ENCODE results near the gene PHYHD1. TPM values are rescaled to one million over a fixed set of nuclear protein-coding genes. Genes with fewer than 3 reads are reported as not detected.

Gene PHYHD1
- total RNA-seq: 70.8 TPM

DNA sequence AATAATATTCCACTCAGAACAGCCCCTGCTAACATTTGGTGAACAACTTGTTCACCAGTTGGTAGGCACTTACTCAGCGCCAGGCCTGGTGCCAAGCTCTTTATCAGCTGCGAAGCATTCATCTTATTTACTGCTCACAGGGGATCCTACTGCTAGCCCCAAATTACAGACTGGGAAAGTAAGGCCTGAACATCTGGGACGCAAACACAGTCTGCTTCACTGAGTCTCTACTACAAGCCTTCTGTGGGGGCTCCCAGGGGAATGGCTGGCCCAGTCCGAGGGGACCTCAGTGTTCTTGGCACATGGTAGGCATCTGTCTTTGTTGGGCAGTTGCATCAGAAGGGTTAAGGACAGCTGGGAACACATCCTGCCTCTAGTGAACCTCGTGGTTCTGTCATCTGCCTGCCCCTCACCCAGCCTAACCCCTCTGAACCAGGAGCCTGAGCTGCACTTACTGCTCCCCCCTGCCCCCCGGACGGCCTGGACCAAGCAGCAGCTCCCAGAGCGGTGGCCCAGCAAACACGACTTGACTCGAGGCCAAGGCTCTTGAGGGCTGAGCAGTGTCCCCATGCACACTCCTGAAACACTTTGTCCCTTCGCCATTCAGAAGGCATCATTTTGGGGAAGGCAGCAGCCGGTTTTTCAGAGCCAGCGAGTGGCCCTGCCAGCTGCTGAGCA is at the start of gene PHYHD1:
TSS of gene PHYHD1 (plus strand) at position 602 of the 678 bp plus-strand sequence. CDS start 1,342 bp downstream, outside the sequence.
- DNase-seq (ENCODE audit: low spot score) (peak; percentile 90), ATAC-seq (peak; percentile 43)

DNA sequence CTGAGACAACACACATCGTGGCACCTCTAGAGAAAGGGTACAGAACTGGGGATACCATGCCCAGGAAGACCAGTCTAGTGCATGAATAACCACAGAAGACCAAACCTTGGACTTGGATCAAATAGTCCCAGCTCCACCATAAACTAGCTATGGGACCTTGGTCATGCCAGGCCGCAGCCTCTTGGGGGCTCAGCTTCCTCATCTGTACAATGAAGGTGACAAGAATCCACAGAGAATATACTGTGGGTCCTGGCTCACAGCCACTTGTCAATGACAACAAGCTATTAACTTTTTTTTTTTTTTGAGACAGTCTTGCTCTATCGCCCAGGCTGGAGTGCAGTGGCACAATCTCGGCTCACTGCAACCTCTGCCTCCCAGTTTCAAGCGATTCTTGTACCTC is 42.9 kb upstream of the PHYHD1 start:
- ATAC-seq (no peak), DNase-seq (ENCODE audit: low spot score) (no peak)

DNA sequence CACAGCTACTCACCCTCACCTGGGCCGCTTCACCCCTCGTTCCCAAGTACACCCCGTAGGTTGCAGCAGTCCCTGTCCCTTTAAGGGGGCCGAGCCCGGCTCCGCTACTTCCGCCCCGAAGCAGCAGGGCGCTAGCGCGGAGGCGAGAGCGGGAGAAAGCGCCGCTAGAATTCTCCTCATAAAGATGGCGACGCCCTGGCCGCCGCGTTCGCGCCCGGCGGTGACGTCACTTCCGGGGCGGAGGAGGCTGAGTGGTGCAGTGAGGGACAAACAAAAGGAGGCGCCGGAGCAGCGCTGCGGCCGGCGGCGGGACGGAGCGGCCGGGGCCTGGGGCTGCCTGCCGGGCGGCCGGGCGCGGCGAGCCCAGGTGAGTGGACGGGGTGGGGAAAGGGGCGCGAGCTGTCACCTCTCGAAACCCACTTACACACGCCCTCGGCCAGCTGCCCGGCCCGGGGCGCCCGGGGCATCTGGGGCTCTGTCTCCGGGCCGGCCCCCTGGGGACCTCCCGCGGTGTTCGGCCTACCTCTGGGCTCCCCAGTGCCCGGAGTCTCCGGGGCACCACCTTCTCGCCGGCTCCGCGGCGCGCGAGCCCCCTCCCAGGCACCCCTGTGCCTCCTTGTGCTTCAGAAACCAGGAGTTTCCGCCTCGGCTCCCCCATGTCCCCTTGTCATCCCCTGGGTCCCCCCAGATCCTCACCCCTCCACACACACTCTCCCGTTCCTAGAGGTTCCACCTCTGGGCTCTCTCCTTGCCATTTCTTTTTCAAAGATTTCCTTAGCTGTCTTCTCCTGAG is 38.7 kb upstream of the PHYHD1 start, which contains the start of the genes KYAT1 and LRRC8A:
TSS of gene KYAT1 (minus strand) at position 67 of the 793 bp plus-strand sequence. CDS start 36,545 bp downstream, outside the sequence.
TSS of gene LRRC8A (plus strand) at position 250 of the 793 bp plus-strand sequence. CDS start 25,032 bp downstream, outside the sequence.
- DNase-seq (ENCODE audit: low spot score) (peak; percentile 99), ATAC-seq (peak; percentile 74)

DNA sequence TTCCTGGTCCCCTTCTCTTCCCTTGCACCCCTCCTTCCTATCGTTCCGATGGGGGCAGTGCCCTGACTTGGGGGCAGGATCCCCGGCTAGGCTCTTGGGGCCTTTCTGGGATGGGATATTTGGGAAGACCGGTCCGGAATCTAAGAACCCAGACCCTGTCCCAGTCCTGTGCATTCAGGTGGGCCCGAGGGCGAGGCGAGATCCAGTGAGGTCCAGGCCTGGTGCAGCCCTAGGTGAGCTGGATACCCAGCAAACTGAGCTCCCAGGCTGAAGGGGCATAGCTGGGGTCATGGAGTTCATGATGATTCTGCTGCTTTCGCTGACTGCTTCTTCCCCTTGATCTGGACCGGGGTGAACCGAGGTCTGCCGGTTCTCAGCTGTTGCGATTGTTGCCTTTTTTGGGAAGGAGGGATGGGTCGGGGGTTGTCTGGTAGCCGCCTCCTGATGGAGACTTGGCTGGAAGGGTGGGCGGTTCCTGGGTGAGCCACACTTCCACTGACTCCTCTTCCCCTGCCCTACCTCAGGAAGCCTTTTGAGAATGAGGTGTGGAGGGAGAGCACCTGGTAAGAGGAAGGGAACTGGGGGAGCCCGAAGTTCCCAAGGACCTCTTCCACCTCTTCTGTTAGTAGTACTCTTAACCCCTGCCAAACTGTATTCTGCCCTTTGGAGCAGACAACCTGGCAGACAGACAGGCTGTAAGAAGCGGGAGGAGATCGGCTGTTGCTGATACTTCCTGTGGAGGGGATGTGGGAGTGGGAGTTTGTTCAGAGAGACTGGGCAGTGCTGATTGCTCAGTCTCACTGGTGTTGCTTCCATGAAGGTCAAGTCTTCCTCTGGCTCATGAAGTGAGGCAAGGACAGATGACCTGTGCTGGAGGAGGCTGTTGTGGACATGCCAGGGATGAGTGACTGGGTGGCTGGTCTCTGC is 37.8 kb upstream of the PHYHD1 start:
- no peak for DNase-seq (ENCODE audit: low spot score)
- ATAC-seq: no peak

DNA sequence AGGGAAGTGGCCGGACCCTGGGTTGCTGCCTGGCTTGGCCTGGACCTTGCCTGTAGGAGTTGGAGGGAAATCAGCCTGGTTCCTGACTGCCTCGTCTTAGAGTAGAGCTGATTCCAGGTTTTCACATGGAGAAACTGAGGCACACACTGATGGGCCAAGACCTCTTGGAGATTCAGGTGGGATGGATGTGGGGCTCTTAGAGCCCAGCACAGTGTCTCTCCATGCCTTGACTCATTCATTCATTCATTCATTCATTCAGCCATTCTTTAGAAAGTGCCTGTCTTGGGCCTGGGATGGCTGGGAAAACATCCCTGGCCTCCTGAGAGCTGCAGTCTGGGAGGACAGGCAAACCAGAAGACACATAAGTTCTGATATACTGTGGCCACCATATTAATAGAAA is 36.6 kb upstream of the PHYHD1 start:
- DNase-seq (ENCODE audit: low spot score) (no peak), ATAC-seq (no peak)

DNA sequence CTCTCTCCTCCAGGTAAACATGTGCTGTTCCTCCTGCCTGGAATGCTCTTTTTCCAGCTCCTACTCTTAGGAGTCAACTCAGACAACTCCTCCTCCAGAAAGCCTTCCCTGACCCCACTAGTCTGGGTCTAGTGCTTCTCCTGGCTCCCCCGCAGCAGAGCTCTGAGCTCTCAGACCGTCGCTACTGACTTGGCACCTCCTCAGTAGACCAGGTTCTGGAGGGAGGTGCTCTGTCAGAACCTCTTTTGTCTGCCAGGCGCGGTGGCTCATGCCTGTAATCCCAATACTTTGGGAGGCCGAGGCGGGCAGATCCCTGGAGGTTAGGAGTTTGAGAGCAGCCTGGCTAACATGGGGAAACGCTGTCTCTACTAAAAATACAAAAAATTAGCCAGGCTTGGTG is 35.4 kb upstream of the PHYHD1 start:
- ATAC-seq (no peak), DNase-seq (ENCODE audit: low spot score) (no peak)

DNA sequence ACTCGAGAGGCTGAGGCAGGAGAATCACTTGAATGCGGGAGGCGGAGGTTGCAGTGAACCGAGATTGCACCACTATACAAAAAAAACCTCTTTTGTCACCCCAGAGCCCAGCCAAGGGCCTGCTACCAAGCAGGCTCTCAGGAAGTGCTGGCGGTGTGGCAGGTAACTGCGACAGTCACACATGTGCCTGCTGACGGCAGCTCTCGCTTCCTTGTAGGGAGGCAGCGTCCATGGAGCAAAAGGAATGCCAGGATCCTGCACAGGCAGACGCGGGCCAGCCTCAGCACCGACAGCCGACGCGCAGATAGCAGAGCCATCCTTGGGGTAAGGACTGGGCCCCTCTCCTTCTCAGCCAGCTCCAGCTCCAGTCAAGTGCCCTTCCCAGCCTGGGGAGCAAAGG is 35.0 kb upstream of the PHYHD1 start:
- ATAC-seq: no peak

DNA sequence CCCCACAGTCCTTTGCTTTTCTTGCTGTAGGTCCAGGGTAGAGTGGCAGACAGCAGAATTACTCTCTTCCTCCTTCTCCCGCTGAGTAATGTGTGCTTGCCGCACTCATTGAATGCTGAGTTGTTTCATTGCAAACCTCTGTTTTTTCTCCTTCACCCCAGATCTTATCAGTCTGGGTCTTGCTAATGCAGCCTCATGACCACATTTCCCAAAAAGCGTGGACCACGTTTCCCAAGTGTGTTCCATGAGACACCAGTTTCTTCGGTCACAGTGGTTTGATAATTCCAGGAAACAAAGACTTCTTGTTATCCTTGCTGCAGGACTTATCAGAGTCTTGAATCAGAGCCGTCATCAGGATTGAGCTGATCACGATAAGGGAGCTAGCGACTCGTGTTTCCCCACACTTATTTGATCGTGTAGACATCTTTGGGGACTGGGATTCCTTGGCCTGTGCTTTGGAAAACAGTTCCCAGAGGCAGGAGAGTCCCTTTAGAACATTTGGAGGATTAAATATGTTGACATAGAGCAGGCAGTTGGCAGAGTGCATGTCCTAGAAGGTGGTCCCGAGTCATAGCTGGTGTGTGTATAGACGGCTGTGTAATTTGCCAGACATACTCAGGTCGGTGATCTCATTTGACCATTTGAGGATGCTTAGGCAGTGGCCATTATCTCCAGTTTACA is 34.4 kb upstream of the PHYHD1 start:
- ATAC-seq (no peak), DNase-seq (ENCODE audit: low spot score) (no peak)

More for the DNA sequence above, 35.0 kb upstream of the PHYHD1 start:
- no peak for DNase-seq (ENCODE audit: low spot score)

DNA sequence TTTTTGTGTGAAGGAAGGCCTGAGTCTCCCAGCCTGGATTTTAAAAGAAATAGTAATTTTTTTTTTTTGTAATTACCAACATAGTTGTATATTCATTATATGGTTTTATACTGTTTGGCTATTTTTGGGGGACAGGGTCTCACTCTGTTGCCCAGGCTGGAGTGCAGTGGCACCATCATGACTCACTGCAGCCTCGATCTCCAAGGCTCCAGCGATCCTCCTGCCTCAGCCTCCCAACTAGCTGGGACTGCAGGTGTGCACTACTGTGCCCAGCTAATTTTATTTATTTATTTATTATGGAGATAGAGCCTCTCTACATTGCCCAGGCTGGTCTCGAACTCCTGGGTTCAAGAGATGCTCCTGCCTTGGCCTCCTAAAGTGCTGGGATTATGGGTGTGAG is 33.7 kb upstream of the PHYHD1 start:
- ATAC-seq: no peak
- DNase-seq (ENCODE audit: low spot score): no peak

DNA sequence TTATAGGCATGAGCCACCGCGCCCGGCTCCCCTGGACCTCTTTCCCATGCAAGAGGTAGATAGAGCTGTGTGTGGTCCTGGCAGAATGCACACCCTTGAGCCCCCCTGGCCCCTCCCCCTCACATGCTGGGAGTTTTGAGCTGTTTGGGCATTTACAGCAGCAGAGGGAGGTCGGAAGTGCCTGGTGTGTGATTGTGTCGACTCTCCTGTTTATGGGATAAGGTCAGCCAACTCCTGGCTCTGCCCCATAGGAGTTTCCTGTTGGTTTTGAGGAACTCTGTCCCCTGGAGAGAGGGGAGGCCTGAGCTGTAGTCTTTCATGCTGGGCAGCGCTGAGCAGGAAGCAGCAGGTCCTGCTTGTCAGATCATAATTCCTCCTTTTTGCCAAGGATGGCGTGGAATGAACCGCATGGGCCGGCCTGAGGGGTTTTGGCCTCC is 32.9 kb upstream of the PHYHD1 start:
- DNase-seq (ENCODE audit: low spot score) (no peak), ATAC-seq (no peak)

DNA sequence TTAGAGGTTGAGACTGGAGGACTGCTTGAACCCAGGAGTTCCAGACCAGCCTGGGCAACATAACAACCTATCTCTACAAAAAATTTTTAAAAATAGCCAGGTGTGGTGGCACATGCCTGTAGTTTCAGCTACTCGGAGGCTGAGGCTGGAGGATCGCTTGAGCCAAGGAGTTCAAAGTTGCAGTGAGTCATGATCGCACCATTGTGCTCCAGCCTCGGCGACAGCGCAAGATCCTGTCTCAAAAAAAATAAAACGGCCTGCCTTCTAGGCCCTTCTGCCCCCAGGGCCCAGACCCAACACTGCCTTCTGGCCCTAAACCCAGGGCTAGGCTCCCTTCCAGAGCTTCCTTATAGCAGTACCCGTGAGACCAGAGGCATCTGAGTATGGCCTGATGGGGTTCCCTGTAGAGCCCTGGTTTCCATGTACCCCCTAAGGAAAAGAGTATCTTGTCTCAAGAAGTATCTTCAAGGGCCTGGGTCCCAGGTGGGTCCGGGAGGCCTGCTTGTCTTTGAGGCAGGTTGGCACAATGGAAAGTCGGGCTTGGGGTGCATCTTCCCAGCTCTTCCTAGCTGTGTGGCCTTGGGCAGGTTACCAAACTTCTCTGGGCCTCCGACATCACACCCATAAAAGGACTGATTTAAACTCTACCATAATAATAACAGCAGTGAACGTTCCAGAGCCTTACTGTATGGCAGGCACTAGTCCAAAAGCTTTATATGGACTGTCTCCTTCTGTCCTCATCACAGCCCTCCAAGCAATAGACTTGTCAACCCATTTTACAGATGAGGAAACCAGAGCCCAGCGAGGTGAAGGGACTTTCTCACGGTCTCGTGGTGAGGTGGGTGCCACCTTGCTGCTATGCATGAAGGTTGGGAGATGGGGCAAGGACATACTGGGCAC is 29.2 kb upstream of the PHYHD1 start:
- ATAC-seq: no peak

DNA sequence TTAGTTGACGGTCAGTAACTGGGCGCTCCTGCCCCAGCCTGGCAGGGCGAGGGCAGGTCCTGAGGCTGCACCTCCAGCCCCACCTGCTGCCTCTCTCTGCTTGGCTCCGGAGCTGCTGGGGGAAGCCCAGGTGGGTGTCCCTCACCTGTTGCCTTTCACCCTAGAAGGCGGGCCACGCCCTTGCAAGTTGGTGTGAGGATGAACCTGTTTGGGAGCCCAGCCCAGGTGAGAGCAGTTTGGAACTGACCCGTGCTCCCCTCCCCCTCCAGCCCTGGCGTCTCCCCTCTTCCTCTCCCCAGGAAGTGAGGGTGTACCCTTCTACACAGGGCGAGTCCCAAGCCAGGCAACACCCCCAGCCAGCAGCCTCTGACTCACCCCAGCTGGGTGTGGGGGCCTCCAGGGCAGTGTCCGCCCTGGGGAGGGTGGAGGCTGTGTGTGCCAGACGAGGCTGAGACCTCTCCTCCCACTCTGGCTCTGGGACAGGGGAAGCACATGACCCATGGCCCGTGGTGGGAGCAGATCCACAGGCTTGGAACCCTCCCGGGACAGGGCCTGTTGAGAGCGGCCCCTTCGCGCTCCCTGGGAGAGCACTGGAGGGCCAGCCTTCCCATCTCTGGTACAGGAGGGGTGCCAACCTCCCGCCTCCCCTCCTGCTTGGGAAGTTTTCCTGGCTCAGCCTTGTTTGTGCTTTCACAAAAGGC is 28.4 kb upstream of the PHYHD1 start:
- DNase-seq (ENCODE audit: low spot score): peak; percentile 71
- peak; percentile 81 for ATAC-seq

More for the DNA sequence above, 29.2 kb upstream of the PHYHD1 start:
- DNase-seq (ENCODE audit: low spot score): no peak

DNA sequence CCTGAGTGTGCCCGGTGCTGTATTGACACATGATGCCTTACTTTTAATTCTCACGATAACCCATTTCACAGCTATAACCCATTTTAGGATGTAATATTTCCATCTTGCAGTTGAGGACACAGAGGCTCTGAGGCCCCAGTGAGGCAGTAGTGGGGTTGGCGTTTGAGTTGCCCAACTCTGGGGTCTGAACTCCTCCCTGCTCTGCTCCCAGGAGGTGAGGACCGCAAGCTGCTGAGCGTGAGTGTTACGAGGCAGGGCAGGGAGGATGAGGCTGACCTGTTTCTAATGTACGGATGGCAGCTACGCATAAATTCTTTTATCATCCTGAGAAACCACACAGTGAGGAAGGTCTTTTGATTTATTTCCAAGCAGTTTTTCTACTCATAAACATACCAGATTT is 27.4 kb upstream of the PHYHD1 start:
- DNase-seq (ENCODE audit: low spot score): no peak
- ATAC-seq: no peak

DNA sequence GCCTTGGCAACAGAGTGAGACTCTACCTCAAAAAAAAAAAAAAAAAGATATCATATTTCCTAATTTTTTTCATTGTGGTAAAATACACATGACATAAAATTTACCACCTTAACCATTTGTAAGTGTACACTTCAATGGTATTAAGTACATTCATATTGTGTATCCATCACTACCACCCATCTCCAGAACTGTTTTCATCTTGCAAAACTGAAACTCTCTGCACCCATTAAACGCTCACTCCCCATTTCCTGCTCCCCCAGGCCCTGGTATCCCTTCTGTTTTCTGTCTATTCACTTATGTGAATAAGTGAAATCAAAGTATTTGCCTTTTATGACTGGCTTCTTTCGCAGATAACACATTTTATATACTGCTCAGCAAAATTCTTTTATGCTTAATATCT is 26.0 kb upstream of the PHYHD1 start:
- no peak for DNase-seq (ENCODE audit: low spot score)
- no peak for ATAC-seq

DNA sequence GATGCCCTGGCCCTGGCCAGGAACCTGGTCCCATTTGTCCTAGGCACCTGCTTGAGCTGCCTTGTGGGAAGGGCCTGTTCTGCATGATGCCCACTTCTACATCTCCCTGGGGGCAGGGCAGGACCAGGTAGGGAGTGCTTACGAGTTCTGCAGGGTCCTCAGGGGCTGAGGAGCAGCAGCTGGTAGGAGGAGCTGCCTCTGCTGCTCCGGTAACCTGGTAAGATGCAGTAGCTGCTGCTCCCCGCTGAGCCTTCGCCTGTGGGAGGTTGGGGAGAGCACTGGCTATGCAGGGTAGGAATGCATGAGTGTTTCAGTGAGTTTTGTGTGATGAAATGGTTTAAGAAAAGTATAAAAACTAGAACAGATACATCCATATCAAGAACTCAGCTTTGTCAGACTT is 25.2 kb upstream of the PHYHD1 start:
- DNase-seq (ENCODE audit: low spot score) (no peak), ATAC-seq (no peak)

DNA sequence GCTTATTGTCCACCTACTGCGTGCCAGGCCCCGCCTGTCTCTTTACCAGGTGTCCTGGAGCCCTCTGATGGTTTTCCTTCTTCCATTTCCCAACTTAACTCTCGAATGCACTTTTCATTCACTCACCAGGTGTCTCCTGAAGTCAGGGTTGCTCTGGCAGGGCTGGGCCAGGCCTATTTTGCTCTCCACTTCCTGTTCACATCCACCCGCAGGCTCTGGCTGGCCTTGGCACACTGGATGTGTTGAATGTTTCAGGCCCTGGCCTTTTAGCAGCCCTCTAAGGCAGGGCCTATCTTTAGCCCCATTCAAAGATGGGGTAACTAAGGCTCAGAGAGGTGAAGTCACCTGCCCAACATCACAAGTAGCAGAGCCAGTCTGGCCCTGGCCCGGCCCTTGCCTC is 22.4 kb upstream of the PHYHD1 start:
- ATAC-seq (peak; percentile 13), DNase-seq (ENCODE audit: low spot score) (no peak)

DNA sequence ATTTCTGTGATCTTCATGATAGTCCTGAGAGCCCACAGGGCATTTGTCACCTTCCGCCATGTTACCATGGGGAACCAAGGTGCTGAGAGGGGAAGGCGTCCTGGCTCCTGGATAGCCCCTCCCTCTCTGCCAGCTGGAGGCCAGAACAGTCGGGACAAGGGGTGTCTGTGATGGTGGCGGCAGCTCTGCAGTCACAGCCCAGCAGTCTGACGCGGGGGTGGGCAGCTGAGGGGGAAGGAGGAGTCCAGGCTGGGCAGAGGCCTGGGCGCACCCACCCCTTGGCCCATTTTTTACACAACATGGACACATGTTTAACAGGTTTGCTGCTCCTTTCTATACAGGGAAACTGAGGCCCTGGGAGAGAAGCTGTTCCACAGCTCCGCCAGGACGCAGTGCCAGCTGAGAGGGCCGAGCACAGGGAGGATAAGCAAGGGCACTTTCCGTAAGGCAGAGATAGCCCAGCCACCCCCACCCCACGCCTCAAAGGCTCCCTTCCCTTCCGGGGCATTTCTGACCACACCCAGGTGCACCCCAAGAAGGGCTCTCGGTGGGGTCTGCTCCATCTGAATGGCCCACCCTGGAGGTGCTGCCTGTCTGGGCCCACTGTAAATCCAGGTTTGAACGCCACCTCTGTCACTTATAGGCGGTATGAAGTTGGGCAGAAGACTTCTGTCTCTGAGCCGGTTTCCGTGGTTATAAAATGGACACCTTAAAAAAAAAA is 21.8 kb upstream of the PHYHD1 start:
- ATAC-seq (peak; percentile 8), DNase-seq (ENCODE audit: low spot score) (no peak)
